GM19324 (cell line): Measurements from ENCODE around the gene GRM6.

Experiments used
- ATAC-seq: cut with Tn5 transposase; IDR thresholded peaks from one replicate; pipeline ENCODE4 v1.9.1; 2021; ENCODE audit warnings: mild to moderate bottlenecking, moderate library complexity; ENCODE audit not compliant: unreplicated experiment, low FRiP score

The GRM6 gene

DNA sequence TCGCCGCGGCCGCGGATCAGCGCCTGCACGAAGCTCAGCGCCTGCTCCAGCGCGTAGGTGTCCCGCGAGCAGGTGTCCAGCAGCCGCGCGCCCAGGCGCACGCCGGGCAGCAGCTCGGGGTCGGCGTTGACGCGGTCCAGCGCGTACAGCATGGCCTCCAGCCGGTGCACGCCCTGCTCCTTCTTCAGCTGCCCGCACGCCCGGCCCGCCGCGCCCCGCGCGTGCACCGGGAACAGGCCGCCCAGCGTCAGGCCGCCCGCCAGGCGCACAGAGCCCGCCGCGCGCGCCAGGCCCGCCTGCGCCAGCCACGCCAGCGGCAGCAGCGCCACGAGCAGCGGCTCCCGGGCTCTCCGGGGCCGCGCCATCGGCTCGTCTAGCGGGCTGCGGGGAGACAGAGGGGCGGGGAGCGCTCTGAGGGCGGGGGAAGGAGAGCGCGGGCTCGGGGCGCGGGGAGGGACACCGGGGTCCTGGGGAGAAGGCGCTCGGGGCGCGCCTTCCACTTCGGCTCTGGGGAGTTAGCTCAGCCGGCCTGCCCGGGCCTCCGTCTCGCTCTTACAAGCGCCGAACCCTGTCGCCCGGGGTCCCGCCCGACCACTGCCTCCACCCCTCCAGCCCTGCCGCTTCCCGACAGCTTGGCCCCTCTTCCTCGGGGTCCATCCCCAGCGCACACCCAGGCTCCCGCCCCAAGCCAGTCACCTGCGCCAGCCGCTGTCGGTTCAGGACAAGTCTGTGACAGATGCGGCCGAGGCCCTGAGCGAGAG, at the start of gene GRM6:
Gene GRM6 (minus strand): TSS at position 741 of the 761 bp plus-strand sequence. CDS start 376 bp downstream, at position 365.
- ATAC-seq, result no peak

DNA sequence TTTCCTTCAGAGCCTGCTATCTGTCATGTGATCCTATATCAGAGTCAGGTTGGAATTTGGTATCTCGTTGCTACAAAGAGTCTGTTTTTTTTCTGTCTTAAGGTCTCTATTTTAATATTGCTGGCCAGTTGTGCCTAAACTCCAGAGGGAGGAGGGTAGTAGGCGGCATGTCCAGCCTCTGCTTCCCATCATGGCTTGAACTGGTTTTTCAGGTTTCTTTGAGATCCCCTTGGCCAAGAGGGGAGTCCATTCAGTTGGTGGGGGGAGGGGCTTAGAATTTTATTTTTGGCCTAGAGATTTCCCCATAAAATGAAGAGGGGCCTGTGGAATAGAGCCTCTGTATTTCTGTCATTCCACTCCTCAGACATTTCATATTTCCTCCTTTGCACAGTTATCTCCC, 49.6 kb upstream of the GRM6 start:
- ATAC-seq, result no peak

DNA sequence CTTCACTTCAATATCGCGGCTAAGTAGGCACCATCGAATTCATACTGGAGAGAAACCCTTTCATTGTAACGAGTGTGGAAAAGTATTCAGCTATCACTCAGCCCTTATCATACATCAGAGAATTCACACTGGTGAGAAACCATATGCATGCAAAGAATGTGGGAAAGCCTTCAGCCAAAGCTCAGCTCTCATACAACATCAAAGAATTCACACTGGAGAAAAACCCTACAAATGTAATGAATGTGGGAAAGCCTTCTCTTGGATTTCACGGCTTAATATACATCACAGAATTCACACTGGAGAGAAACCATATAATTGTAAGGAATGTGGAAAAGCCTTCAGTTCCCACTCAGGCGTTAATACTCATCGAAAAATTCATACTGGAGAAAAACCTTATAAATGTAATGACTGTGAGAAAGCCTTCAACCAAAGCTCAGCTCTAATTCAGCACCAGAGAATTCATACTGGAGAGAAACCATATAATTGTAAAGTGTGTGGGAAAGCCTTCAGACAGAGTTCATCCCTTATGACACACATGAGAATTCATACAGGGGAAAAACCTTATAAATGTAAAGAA, 38.0 kb upstream of the GRM6 start:
- ATAC-seq, result no peak

DNA sequence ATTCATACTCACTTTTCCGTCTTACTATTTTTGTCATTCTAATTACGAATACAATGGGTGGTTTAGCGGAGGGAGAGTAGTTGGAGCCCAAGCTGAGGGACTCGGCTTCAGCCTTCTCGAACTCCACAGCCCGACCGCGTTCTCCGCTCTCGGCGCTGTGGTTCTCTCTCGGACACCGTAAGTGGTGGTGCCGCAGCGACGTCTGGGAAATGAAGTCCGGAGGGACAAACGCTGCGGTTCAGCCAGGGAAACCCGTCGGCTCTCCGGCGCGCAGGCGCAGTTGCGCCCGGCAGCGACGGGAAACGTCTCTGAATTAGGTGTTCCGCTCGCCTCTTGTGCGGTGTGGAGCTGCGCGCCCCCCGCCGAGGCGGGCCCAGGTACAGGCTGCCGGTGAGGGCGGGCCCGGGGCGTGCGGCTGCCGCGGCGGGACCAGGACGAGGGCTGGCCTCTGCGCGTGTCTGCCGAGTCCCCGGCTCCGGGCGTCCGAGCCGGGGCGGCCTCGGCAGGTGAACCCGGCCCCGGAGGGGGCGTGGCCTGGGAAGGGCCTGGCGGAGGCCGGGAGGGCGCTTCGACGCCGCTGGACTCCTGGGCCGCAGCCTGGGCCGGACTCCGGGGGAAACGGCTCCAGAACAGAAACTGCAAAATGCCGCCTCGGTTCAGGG, 28.5 kb upstream of the GRM6 start, which contains the start of gene ZNF879:
Gene ZNF879 (plus strand): TSS at position 277 of the 662 bp plus-strand sequence. CDS start 1,201 bp downstream, outside the sequence.
- ATAC-seq, result peak; percentile 85

DNA sequence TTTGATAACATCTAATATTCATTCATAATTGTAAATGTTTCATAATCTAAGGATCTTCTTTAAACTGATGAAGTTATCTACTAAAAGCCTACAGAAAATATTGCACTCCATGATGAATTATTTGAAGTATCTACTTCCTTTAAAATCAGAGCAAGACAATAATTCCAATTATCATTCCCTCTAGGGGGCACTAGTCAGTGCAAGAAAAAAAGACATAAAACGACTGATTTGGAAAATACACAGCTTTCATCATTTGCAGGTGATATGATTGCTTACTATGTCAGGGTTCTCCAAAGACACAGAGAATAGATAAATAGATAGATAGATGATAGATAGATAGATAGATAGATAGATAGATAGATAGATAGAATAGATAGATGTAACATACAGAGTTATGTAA, 13.5 kb upstream of the GRM6 start:
- ATAC-seq, result no peak

DNA sequence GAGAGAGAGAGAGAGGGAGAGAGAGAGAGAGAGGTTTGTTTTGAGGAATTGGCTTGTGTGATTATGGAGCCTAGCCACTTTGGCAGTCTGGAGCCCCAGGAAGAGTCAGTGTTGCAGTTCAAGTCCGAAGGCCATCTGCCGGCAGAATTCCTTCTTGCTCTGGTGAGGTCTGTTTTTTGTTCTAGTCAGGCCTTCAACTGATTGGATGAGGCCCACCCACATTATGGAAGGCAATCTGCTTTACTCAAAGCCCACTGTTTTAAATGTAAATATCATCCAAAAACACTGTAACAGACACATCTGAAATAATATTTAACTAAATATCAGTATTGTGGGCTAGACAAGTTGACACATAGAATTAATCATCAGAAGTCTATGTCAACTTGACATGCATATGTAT, 11.4 kb upstream of the GRM6 start:
- no peak for ATAC-seq

DNA sequence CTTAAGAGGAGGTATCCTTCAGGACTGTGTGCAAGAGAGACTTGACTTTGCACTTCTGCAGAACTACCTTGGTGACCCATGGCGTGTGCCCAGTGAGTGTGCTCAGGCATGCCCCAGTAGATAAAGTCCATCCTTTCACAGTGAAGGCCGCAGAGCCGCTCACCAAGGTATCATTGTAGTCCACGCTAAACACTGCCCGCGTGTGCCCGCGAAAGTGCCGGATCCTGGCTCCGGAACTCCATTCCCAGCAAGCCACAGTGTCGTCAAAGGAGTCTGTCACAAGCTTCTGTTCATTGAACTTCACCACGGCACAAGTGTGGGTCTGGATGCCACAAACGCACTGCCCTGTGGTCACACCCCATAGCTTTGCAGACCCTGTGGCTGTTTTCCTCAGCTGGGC, 3.3 kb upstream of the GRM6 start:
- no peak for ATAC-seq

DNA sequence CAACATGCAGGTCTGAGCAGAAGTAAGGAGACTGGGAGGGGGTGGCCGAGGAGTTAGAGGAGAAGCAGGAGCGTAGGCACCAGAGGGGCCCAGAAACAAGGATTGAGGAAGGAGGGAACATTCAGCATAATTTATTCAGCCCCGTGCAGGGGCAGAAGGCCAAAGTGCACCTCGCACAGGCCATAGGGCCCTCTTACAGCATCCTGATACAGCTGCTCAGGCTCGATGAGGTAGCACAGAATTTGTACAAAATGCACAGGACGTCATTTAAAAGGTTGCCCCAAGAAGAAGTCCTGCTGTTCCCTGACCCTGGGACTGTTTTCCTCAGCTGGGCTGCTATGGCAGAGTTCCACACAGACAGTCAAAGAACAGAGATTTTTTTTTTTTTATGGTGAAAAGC, 2.1 kb upstream of the GRM6 start:
- no peak for ATAC-seq

DNA sequence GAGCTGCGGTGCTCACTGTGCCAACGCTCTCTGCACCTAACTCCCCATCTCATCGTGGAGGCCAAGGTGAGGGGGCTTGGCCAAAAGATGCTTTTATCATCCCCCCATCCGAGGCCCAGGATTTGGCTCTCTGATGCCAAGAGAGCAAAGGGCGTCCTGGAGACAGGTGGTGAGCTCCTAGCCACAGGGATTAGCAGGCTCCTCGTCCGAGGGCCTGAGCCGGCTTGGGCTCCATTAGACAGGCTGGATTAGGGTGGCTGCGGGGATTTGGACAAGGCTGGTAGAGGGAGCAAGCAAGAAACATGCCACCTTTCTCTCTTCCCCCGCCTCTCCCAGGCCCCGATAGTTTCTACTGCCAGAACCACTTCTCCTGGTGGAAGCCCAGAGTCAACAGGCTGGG, 1.0 kb upstream of the GRM6 start:
- no peak for ATAC-seq

DNA sequence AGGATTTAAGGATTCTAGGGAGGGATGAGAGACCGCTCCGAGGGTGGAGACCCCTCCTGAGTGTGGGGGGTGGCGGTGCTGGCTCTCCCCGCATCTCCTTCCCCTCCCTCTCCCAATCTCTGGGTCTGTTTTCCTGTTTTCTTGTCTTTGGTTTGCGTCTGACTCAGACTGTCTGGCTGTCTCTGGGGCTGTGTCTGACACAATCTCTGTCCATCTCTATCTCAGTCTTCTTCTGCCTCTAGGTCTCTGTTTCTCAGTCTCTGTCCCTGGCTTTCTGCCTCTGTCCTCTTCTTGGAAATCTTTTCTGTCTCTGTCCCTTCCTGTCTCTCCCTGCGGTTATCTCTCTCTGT, 196 bp upstream of the GRM6 start:
- ATAC-seq, result no peak

DNA sequence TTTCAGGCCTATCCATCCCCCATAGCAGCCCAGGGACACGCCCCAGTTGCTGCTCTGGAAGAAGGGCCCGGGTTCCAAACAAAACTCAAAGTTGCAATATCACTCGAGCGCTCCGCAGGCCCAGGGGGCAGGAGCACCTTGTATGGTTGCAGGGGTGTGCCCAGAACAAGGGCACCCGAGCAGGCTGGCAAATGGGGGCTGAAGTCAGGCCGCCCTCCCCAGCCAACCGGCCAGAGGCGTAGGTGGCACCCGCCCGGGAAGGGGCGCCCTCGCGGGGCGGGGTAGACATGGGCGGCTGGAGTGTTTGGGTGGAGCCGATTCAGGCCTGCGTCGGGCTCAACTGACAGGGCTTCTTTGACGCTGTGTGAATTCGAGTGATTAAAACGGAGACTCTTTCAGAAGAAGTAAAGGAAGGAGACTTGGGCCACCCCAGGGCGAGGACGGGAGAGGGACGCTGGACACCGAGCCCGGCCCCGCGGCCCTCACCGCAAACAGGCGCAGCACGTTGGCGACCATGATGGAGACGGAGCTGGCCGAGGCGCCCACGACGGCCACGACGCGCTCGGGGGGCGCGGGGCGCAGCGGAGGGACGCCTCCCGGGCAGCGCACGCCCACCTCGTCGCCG, 1.1 kb downstream of the GRM6 start:
- ATAC-seq, result no peak

DNA sequence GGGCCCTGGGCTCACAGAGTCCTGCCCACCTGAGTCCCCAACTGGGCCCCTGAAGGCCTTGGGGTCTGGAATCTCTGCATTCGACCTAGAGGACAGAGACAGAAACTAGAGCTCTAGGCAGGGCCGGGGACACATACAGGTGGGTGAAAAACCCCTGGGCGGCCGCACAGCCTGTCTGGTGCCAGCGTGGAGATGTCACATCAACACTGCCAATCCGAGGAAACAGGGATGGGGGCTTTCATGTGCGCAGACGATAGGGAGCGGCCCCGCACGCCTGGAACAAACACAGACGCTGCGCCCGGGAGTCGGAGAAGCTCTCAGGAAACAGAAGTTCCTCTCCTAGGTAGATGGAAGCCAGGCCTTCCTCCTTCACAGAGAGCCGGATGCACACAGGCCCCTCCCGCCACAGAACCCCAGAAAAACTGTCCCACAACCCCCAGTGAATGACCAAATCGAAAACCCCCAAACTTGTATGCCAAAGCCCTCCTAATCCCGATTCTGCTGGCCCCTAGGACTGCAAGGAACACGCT, 1.8 kb downstream of the GRM6 start:
- ATAC-seq, result no peak

DNA sequence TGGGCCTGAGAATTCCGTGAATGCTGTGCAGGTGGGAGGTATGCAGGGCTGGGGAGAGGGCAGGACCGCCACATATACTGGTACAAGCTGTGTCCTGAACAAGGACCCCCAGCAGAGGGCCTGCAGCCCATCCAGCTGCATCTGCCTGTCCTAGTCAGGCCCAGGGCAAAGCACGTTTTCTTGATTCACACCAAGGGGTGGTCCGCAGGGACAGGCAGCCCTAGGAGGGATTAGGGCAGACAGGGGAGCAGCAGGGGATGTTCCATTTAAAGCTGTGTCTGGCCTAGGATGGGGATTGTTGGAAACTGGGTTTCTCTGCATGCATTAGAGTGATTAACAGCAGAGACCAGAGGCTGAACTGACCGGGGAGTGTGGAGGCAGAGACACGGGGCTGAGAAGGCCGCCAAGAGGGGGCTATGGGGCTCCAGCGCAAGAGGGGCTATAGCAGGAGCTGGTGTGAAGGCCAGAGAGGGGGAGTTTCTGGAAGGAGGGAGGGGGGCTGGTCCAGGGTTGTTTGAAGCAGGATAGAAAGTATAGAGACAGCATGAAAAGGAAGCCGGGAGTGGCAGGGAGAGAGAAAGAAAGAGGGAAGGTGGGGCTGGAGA, 2.7 kb downstream of the GRM6 start:
- ATAC-seq, result no peak

DNA sequence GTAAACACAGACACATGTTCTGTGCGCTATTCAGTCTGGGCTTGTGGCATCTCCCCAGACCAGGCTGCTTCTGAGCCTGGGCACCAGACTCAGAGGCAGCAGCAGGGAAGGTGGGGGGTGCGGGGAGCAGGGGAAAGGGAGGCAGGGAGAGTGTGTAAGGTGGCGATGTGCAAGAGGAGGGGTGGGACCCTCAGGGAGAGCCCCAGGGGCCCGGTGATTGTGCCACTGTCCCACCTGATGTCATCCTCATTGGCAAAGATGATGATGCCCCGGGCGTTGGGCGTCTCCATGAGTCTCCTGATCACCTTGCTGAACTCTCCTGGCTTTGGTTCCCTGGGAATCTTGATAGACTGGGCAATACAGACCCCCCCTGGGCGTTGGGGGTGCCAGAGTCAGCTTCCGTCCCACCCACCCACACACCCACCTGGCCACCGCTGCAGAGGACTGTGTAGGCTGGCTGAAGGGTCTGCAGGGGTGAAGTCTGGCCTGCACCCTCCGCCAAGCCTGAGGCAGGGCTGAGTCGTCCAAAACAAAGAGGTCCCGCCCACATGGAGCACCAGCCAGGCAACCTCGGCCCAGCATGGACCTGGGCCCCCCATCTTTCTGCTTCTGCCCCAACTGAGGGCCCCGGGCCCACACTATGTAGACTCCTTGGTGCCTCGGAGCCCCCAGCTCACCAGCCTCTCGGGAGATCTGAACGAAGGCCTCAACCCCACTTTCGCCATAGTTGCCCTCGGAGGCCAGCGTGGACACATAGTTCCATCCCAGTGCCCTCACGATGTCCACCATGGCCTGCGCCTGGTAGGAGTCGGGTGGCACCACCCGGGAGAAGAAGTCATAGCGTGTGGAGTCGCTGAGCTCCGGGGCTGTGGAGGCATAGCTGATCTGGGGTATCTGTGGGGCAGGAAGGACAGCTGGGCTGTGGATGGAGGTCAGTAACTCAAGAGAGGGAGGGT, 3.7 kb downstream of the GRM6 start:
- no peak for ATAC-seq

DNA sequence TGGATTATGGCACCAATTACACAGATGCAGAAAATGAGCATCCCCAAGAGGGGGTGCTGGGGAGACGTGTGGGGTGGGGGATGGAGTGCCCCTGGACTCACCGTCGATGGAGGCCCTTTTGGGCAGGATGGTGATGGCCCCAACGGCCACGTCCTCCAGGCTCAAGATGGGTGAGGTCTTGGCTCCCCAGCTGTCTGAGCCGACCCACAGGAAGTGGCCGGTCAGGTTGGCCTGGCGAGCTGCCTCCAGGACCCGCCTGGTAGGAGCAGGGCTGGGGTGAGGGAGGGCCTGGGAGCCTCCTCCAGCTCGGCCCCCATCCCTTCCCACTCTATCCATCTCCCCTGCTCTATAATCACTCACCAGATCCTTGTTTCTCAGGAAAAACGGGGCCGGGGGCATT, 4.6 kb downstream of the GRM6 start:
- no peak for ATAC-seq

DNA sequence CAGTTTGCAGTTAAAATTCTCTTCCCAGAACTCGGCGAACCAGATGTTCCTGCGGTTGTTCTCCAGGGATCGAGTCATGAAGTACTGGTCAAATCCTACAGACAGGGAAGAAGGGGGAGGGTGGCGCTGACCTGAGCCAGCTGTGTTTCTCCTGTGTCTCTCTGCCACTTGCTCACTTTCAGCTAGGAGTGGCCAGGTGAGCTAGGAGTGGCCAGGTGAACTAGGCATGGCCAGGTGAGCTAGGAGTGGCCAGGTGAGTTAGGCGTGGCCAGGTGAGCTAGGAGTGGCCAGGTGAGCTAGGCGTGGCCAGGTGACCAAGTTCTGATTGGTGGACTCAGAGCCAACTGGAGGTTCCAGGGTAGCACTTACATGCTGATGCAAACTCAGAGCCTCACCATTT, 5.8 kb downstream of the GRM6 start:
- no peak for ATAC-seq

DNA sequence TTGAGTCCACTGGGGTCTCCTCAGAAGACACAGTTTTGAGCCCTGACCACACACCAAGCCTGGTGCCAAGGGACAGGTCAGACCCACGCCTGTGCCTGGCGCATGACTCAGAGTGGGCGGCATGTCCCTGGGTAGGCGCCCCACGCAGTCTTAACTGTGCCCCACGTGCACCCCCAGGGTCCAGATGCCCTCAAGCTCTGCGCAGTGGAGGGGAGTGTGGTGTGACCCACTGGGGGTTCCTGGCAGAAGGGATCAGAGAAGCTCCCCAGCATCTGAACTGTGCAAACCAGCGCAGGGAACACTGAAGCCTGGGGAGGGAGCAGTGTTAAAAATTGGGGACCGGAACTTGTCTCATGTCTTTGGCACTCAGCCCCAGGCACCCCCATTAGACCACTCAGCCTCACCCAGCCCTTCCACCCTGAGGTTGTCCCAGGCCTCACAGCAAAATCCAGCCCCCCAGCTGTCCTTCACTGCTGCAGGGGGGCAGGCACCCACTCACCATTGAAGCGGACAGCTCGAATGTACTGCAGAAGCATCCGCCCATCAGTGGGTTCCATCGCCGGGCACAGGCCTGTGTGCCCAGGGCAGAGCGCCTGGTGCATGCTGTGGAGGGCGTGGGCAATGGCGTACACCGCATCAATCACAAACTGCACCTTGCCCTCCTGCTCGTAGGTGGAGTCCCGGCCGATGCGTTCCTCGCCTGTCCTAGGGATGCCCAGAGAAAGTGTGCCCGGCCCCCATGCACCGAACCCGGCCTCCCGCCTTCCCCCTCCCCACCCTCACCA, 6.5 kb downstream of the GRM6 start:
- ATAC-seq, result no peak

DNA sequence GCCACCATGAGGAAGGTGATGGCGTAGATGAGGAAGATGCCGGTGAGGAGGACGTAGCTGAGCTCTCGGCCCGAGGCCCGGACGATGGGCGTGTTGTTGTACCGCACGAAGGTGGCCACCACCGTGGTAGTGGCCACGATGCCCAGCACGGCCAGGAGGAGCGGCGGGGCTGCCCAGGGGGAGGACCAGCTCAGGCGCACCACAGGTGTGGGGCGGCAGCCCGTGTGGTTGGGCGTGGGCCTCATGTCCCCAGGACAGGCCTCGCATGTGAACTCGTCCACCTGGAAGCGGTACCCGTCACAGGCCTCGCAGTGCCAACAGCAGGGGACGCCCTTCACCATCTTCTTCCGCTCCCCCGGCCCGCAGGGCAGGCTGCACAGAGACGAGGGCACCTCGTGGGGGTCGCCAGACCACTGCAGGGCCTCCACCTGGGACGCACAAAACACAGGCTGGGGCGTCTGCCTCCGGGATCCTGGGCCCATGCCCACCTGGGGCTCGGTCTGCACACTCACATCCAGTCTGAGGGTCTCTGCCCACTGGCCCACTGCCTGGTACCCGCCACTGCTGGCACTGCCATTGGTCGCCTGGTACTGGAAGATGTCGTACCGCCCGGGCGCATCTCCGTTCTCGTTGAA, 8.7 kb downstream of the GRM6 start:
- ATAC-seq, result no peak
